Measurements from ENCODE around the gene IL17B. TPM values are rescaled to one million over a fixed set of nuclear protein-coding genes. Genes with fewer than 3 reads are reported as not detected.
A peak's percentile ranks its signal among the peaks of the same experiment; 100 is the strongest.

Gene IL17B
- total and polyA plus RNA-seq, 2 experiments from 2014 or later: 0.43 TPM; not detected in 1

DNA sequence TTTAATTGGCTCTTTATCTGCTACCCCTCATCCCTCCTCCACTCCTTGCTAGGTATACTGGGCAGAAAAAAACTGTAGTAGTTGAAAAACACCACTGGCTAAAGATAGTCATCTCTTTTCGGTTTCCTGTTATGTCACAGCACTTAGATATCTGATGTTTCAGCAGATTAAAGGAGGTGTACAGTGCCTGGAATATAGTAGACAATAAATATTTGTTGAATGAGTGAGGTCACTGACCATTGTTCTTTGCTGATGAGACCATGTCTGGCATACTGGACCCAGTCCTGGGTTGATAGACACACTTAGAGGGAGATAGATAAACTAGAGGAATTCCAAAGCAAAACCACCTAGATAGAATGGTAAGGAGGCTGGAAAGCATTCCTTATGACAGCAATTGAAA is 30.6 kb downstream of the IL17B start:
- H3K79me2 ChIP-seq (ENCODE audit: insufficient read depth): peaks cover 80% of the 10 kb centered on the region
- peaks cover 8% of the 10 kb centered on the region; the same call in 1 of the 2 replicates for H4K20me1 ChIP-seq (ENCODE audit: insufficient read depth)
- no peak overlapping the region for H2AFZ ChIP-seq
- H3K9me3 ChIP-seq (ENCODE audit: low read depth): no peaks in the 10 kb centered on the region
- H3K27ac ChIP-seq: no peak overlapping the region
- in situ Hi-C loops (cut with MboI): no loop called here
- H3K27me3 ChIP-seq (replicated peaks; ENCODE audit: insufficient read depth): no peaks in the 10 kb centered on the region
- no peak overlapping the region for H3K9ac ChIP-seq
- 88 to 89% methylated on average over 1 of the region's 1 CpG for WGBS, 2 experiments (ENCODE audit: low coverage in 1 of 2, low lambda C conversion rate in 2 of 2, missing lambda C conversion rate in 2 of 2)
- peaks cover 14% of the 10 kb centered on the region for H3K4me1 ChIP-seq (ENCODE audit: insufficient read depth)
- H3K4me2 ChIP-seq (ENCODE audit: unreplicated experiment): no peak overlapping the region
- H3K36me3 ChIP-seq (ENCODE audit: low read depth): peaks cover 55% of the 10 kb centered on the region
- no peaks in the 10 kb centered on the region for H3K9me2 ChIP-seq (ENCODE audit: insufficient read depth)
- no peak overlapping the region for H3K4me3 ChIP-seq
- no peak for TF ChIP-seq EZH2 (IDR thresholded peaks at IDR 0.05; ENCODE audit: insufficient read depth, poor library complexity, severe bottlenecking)
- no peak for TF ChIP-seq EZH2phosphoT487 (IDR thresholded peaks at IDR 0.05; ENCODE audit: insufficient read depth, low read depth)
- DNase-seq: no peak
- peaks cover 37% of the 10 kb centered on the region for H3F3A ChIP-seq (ENCODE audit: insufficient read depth)

- Histone ChIP-seq H3K4me3 (peak overlapping the region; percentile 96), H2AFZ (peak overlapping the region; percentile 100), H3K36me3 (ENCODE audit: low read depth) (peaks cover 29% of the 10 kb centered on the region), H3K27me3 (replicated peaks; ENCODE audit: insufficient read depth) (no peaks in the 10 kb centered on the region), H3K4me1 (ENCODE audit: insufficient read depth) (peaks cover 14% of the 10 kb centered on the region), H4K20me1 (ENCODE audit: insufficient read depth) (no peaks in the 10 kb centered on the region), H3K79me2 (ENCODE audit: insufficient read depth) (peaks cover 53% of the 10 kb centered on the region), H3F3A (ENCODE audit: insufficient read depth) (peaks cover 19% of the 10 kb centered on the region), H3K9ac (peak overlapping the region; percentile 92), H3K27ac (peak overlapping the region; percentile 78), H3K9me3 (ENCODE audit: low read depth) (no peaks in the 10 kb centered on the region), H3K4me2 (ENCODE audit: unreplicated experiment) (peak overlapping the region; percentile 94), H3K9me2 (ENCODE audit: insufficient read depth) (no peaks in the 10 kb centered on the region)
- in situ Hi-C loops (cut with MboI): no loop called here
- DNase-seq: peak; percentile 80
- 1 to 2% methylated on average over 11 of the region's 11 CpGs for WGBS, 2 experiments (ENCODE audit: low coverage in 1 of 2, low lambda C conversion rate in 2 of 2, missing lambda C conversion rate in 2 of 2)
- TF ChIP-seq EZH2phosphoT487 (IDR thresholded peaks at IDR 0.05; ENCODE audit: insufficient read depth, low read depth) (no peak), EZH2 (IDR thresholded peaks at IDR 0.05; ENCODE audit: insufficient read depth, poor library complexity, severe bottlenecking) (no peak)
Measured at GRCh38 chr5:149345892-149346222, 33.2 kb downstream of the IL17B start.

- H3K9me2 ChIP-seq (ENCODE audit: insufficient read depth): no peaks in the 10 kb centered on the region
- no peaks in the 10 kb centered on the region for H4K20me1 ChIP-seq (ENCODE audit: insufficient read depth)
- peak; percentile 99 for DNase-seq
- H3K27me3 ChIP-seq (replicated peaks; ENCODE audit: insufficient read depth): no peaks in the 10 kb centered on the region
- H3K4me1 ChIP-seq (ENCODE audit: insufficient read depth): peaks cover 14% of the 10 kb centered on the region
- H3K79me2 ChIP-seq (ENCODE audit: insufficient read depth): peaks cover 48% of the 10 kb centered on the region
- H3K27ac ChIP-seq: peak within 1 kb of the TSS; percentile 78
- peak within 1 kb of the TSS; percentile 100 for H2AFZ ChIP-seq
- H3K4me2 ChIP-seq (ENCODE audit: unreplicated experiment): peak within 1 kb of the TSS; percentile 94
- peak within 1 kb of the TSS; percentile 96 for H3K4me3 ChIP-seq
- H3K9ac ChIP-seq: peak within 1 kb of the TSS; percentile 92
- no peak for TF ChIP-seq EZH2 (IDR thresholded peaks at IDR 0.05; ENCODE audit: insufficient read depth, poor library complexity, severe bottlenecking)
- no peak for TF ChIP-seq EZH2phosphoT487 (IDR thresholded peaks at IDR 0.05; ENCODE audit: insufficient read depth, low read depth)
- H3K9me3 ChIP-seq (ENCODE audit: low read depth): no peaks in the 10 kb centered on the region
- H3F3A ChIP-seq (ENCODE audit: insufficient read depth): peaks cover 16% of the 10 kb centered on the region
- 1 to 2% methylated on average over 54 of the region's 54 CpGs for WGBS, 2 experiments (ENCODE audit: low coverage in 1 of 2, low lambda C conversion rate in 2 of 2, missing lambda C conversion rate in 2 of 2)
- in situ Hi-C loops (cut with MboI): no loop called here
- H3K36me3 ChIP-seq (ENCODE audit: low read depth): peaks cover 23% of the 10 kb centered on the region
Measured at GRCh38 chr5:149345147-149345891, 33.8 kb downstream of the IL17B start, which contains the start of gene GRPEL2. Gene GRPEL2, plus strand, starts transcription at chr5:149345499. Its CDS starts 41 bp downstream, at chr5:149345540.

DNA sequence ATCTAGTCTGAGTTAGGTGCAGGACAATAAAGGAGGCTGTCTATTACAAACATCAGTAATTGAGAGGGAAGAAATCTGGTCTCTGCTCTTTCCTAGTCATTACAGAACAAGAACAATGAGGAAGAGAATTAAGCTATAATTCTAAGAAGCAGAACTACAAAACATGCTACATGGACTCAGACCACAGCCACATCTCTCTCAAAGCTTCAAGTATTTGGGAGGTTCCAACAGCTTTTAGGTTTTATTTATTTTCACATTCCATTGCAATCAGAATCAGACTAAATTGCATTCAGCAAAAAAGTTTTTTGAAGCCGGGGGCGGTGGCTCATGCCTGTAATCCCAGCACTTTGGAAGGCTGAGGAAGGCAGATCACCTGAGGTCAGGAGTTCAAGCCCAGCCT is 34.9 kb downstream of the IL17B start:
- H3K4me3 ChIP-seq: peak overlapping the region; percentile 96
- WGBS, 2 experiments (ENCODE audit: low coverage in 1 of 2, low lambda C conversion rate in 2 of 2, missing lambda C conversion rate in 2 of 2): 70 to 80% methylated on average over 2 of the region's 2 CpGs
- TF ChIP-seq EZH2 (IDR thresholded peaks at IDR 0.05; ENCODE audit: insufficient read depth, poor library complexity, severe bottlenecking) (no peak), EZH2phosphoT487 (IDR thresholded peaks at IDR 0.05; ENCODE audit: insufficient read depth, low read depth) (no peak)
- peak overlapping the region; percentile 82 for H3K4me2 ChIP-seq (ENCODE audit: unreplicated experiment)
- no peaks in the 10 kb centered on the region for H4K20me1 ChIP-seq (ENCODE audit: insufficient read depth)
- peak overlapping the region; percentile 100 for H2AFZ ChIP-seq
- H3K79me2 ChIP-seq (ENCODE audit: insufficient read depth): peaks cover 36% of the 10 kb centered on the region
- H3K9me2 ChIP-seq (ENCODE audit: insufficient read depth): no peaks in the 10 kb centered on the region
- no peak overlapping the region for H3K27ac ChIP-seq
- DNase-seq: no peak
- H3K36me3 ChIP-seq (ENCODE audit: low read depth): peaks cover 11% of the 10 kb centered on the region
- H3F3A ChIP-seq (ENCODE audit: insufficient read depth): peaks cover 11% of the 10 kb centered on the region
- in situ Hi-C loops (cut with MboI): no loop called here
- no peaks in the 10 kb centered on the region for H3K27me3 ChIP-seq (replicated peaks; ENCODE audit: insufficient read depth)
- no peak overlapping the region for H3K9ac ChIP-seq
- no peaks in the 10 kb centered on the region for H3K9me3 ChIP-seq (ENCODE audit: low read depth)
- peaks cover 14% of the 10 kb centered on the region for H3K4me1 ChIP-seq (ENCODE audit: insufficient read depth)
